Neural progenitor cell (in vitro differentiated cells): ENCODE measurements around the gene RS1. TPM values are rescaled to one million over a fixed set of nuclear protein-coding genes. Genes with fewer than 3 reads are reported as not detected.

Source experiments
- DNase-seq: peaks from one replicate; pipeline ENCODE4 v3.0.0-alpha.2; 2016; ENCODE audit warnings: low spot score
- H2AFZ ChIP-seq: fragments of 200-600 bp; sonication (generic); replicated peaks from 2 replicates; pipeline ENCODE4 v1.6.1; 2016; ENCODE audit warnings: antibody characterized with exemption
- H3F3A ChIP-seq: fragments of 200-600 bp; sonication (generic); 2 replicates; pipeline ENCODE4 v1.6.1; 2016; ENCODE audit warnings: antibody characterized with exemption, low read depth
- H3K27ac ChIP-seq: fragments of 200-600 bp; sonication (generic); 2 replicates; pipeline ENCODE4 v1.5.1; 2016; ENCODE audit warnings: mild to moderate bottlenecking
- H3K27me3 ChIP-seq: fragments of 200-600 bp; sonication (generic); 2 replicates; pipeline ENCODE4 v1.6.1; 2016; ENCODE audit warnings: mild to moderate bottlenecking, moderate library complexity
- H3K36me3 ChIP-seq: fragments of 200-600 bp; sonication (generic); 2 replicates; pipeline ENCODE4 v1.5.1; 2016
- H3K4me1 ChIP-seq: fragments of 200-600 bp; sonication (generic); 2 replicates; pipeline ENCODE4 v1.6.1; 2016; ENCODE audit warnings: mixed run types
- H3K4me2 ChIP-seq: fragments of 200-600 bp; sonication (generic); 2 replicates; pipeline ENCODE4 v1.6.1; 2016
- H3K4me3 ChIP-seq: fragments of 200-600 bp; sonication (generic); 2 replicates; pipeline ENCODE4 v1.5.1; 2016
- H3K79me2 ChIP-seq: fragments of 200-600 bp; sonication (generic); 2 replicates; pipeline ENCODE4 v1.6.1; 2016; ENCODE audit warnings: low read depth
- H3K9ac ChIP-seq: fragments of 200-600 bp; sonication (generic); 2 replicates; pipeline ENCODE4 v1.6.1; 2016
- H3K9me3 ChIP-seq: fragments of 200-600 bp; sonication (generic); 2 replicates; pipeline ENCODE4 v1.5.1; 2016; ENCODE audit warnings: low read depth
- H4K20me1 ChIP-seq: fragments of 200-600 bp; sonication (generic); 2 replicates; pipeline ENCODE4 v1.6.1; 2016; ENCODE audit warnings: low read depth
- H3K27ac Mint-ChIP-seq: 3 replicates; pipeline ENCODE4 v1.8.0; 2021; ENCODE audit warnings: mixed read lengths
- H3K27me3 Mint-ChIP-seq: 2 replicates; pipeline ENCODE4 v1.8.0; 2022; ENCODE audit warnings: low read depth, mild to moderate bottlenecking, inconsistent platforms, moderate library complexity, mixed read lengths; ENCODE audit not compliant: insufficient read depth
- H3K36me3 Mint-ChIP-seq: 3 replicates; pipeline ENCODE4 v1.8.0; 2021; ENCODE audit warnings: mixed read lengths
- H3K4me1 Mint-ChIP-seq: 3 replicates; pipeline ENCODE4 v1.8.0; 2021; ENCODE audit warnings: mixed read lengths
- H3K4me3 Mint-ChIP-seq: 3 replicates; pipeline ENCODE4 v1.8.0; 2021; ENCODE audit warnings: mild to moderate bottlenecking, moderate library complexity, mixed read lengths
- H3K9me3 Mint-ChIP-seq: 3 replicates; pipeline ENCODE4 v1.8.0; 2020; ENCODE audit warnings: mixed read lengths
- CTCF ChIP-seq: fragments of 200-600 bp; sonication (generic); IDR thresholded peaks from 2 replicates; pipeline ENCODE4 v1.5.1; 2017; ENCODE audit warnings: antibody characterized with exemption, mild to moderate bottlenecking
- EZH2 ChIP-seq: fragments of 200-600 bp; sonication (generic); IDR thresholded peaks from 2 replicates; pipeline ENCODE4 v1.6.1; 2017; ENCODE audit warnings: antibody characterized with exemption, mild to moderate bottlenecking, moderate library complexity
- EZH2phosphoT487 ChIP-seq: fragments of 200-600 bp; sonication (generic); IDR thresholded peaks from 2 replicates; pipeline ENCODE4 v1.6.1; 2017; ENCODE audit warnings: antibody characterized with exemption
- total RNA-seq: library from RNA; depleted of rRNA; stranded (reverse); fragments of >200 nt; gene quantifications from 2 replicates; pipeline ENCODE4 v1.2.3, GENCODE V29; 2015; ENCODE audit warnings: low replicate concordance

RS1 gene
- total RNA-seq, 1 donor from 2014 or later = not detected

- Histone ChIP-seq H3K27me3 (no peaks in the 10 kb centered on the region), H3K36me3 (no peaks in the 10 kb centered on the region), H3K4me3 (no peak overlapping the region), H3K27ac (no peak overlapping the region), H3K79me2 (no peaks in the 10 kb centered on the region), H3K4me1 (peaks cover 10% of the 10 kb centered on the region), H3K9me3 (no peaks in the 10 kb centered on the region), H3F3A (no peaks in the 10 kb centered on the region), H4K20me1 (no peaks in the 10 kb centered on the region), H3K9ac (no peak overlapping the region), H3K4me2 (no peak overlapping the region), H2AFZ (no peak overlapping the region)
- DNase-seq = no peak
- H3K9me3 Mint-ChIP-seq = peaks cover 9% of the 10 kb centered on the region
- H3K4me3 Mint-ChIP-seq = no peak overlapping the region
- no peaks in the 10 kb centered on the region for H3K36me3 Mint-ChIP-seq
- H3K27ac Mint-ChIP-seq = no peak overlapping the region
- peaks cover 2% of the 10 kb centered on the region for H3K27me3 Mint-ChIP-seq
- no peak for TF ChIP-seq CTCF
- no peak for TF ChIP-seq EZH2
- TF ChIP-seq EZH2phosphoT487 = no peak
- peaks cover 25% of the 10 kb centered on the region for H3K4me1 Mint-ChIP-seq
These were observed 19.3 kb downstream of the RS1 start for GRCh38 chrX:18652636-18653035.

DNA sequence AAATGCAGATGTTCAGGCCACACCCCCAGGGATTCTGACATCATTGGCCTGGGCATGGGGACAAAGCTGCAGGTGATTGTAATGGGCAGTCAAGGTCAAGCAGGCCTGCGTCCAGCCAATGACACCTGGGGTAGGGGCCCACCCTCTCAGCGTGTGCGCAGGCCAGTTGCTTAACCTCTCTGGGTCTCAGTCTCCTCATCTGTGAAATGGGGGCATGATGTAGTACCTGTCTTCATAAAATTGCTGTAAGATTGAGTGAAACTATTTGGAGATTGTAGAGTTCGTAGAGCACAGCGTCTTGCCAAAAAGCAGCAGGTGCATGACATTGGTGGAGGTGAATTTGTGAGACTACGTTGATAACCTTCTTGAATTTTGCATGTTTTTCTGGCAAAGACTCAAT, 21.2 kb downstream of the RS1 start:
- Mint-ChIP-seq H3K4me1 (peaks cover 34% of the 10 kb centered on the region), H3K4me3 (no peak overlapping the region), H3K27ac (no peak overlapping the region), H3K36me3 (no peaks in the 10 kb centered on the region), H3K27me3 (peaks cover 4% of the 10 kb centered on the region), H3K9me3 (peaks cover 13% of the 10 kb centered on the region)
- Histone ChIP-seq H3F3A (no peaks in the 10 kb centered on the region), H2AFZ (no peak overlapping the region), H3K4me1 (peaks cover 10% of the 10 kb centered on the region), H3K79me2 (no peaks in the 10 kb centered on the region), H4K20me1 (no peaks in the 10 kb centered on the region), H3K27me3 (no peaks in the 10 kb centered on the region), H3K9ac (no peak overlapping the region), H3K36me3 (no peaks in the 10 kb centered on the region), H3K4me2 (no peak overlapping the region), H3K9me3 (no peaks in the 10 kb centered on the region), H3K27ac (no peak overlapping the region), H3K4me3 (no peak overlapping the region)
- no peak for DNase-seq
- no peak for TF ChIP-seq EZH2phosphoT487
- no peak for TF ChIP-seq CTCF
- TF ChIP-seq EZH2 = no peak

DNA sequence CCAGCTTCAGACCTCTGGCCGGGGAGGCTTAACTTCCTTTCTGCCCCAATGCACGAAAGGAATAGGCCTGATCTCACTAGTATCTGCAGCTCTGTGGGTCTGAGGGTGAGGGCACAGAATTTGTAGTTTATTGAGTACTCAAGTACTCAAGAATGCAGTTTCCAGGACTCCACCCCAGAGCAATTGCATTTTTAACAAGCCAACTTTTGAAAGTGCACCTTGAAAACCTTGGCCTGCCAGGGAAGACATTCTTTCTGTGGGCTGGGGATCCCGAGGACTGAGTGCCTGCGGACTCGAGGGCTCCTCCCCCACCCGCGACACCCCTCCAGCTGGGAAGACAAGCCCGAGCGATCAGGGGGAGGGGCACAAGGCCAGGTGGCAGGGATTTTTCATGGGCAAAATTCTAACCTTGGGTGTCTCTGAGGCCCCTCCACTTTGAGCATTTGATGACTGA, 22.4 kb downstream of the RS1 start:
- Histone ChIP-seq H3K4me3 (no peak overlapping the region), H3K4me1 (peaks cover 10% of the 10 kb centered on the region), H2AFZ (no peak overlapping the region), H3K9ac (no peak overlapping the region), H3K4me2 (peak overlapping the region; percentile 54), H3K27me3 (no peaks in the 10 kb centered on the region), H3F3A (no peaks in the 10 kb centered on the region), H3K79me2 (no peaks in the 10 kb centered on the region), H4K20me1 (no peaks in the 10 kb centered on the region), H3K9me3 (no peaks in the 10 kb centered on the region), H3K36me3 (no peaks in the 10 kb centered on the region), H3K27ac (no peak overlapping the region)
- Mint-ChIP-seq H3K36me3 (no peaks in the 10 kb centered on the region), H3K27me3 (peaks cover 4% of the 10 kb centered on the region), H3K9me3 (peaks cover 16% of the 10 kb centered on the region), H3K27ac (peak overlapping the region; percentile 94), H3K4me3 (no peak overlapping the region), H3K4me1 (peaks cover 36% of the 10 kb centered on the region)
- TF ChIP-seq CTCF (no peak), EZH2phosphoT487 (no peak), EZH2 (no peak)
- peak; percentile 55 for DNase-seq
